Karpas-422 (cell line): ENCODE measurements around the gene SLC12A7. TPM values are rescaled to one million over a fixed set of nuclear protein-coding genes. Genes with fewer than 3 reads are reported as not detected.

Source experiments
- DNase-seq: peaks from one replicate; pipeline ENCODE4 v3.0.0-alpha.2; 2015
- H2AFZ ChIP-seq: fragments of 200-600 bp; sonication (generic); 2 replicates; pipeline ENCODE4 v1.6.1; 2014; ENCODE audit warnings: antibody characterized with exemption, low read length, mixed read lengths
- H3K27ac ChIP-seq: fragments of 200-600 bp; sonication (generic); 2 replicates; pipeline ENCODE4 v1.5.1; 2014; ENCODE audit warnings: mild to moderate bottlenecking, low read length, moderate library complexity
- H3K27me3 ChIP-seq: fragments of 200-600 bp; sonication (generic); 2 replicates; pipeline ENCODE4 v1.6.1; 2014; ENCODE audit warnings: low read length, mixed read lengths
- H3K36me3 ChIP-seq: fragments of 200-600 bp; sonication (generic); 2 replicates; pipeline ENCODE4 v1.6.1; 2014; ENCODE audit warnings: low read length, mixed read lengths; ENCODE audit not compliant: insufficient read depth
- H3K4me1 ChIP-seq: fragments of 200-600 bp; sonication (generic); 2 replicates; pipeline ENCODE4 v1.6.1; 2014; ENCODE audit warnings: mild to moderate bottlenecking, low read length, mixed read lengths
- H3K4me2 ChIP-seq: fragments of 200-600 bp; sonication (generic); 2 replicates; pipeline ENCODE4 v1.6.1; 2014; ENCODE audit warnings: low read length, low read depth, mild to moderate bottlenecking; ENCODE audit not compliant: poor library complexity, severe bottlenecking
- H3K4me3 ChIP-seq: fragments of 200-600 bp; sonication (generic); 2 replicates; pipeline ENCODE4 v1.5.1; 2014; ENCODE audit warnings: mild to moderate bottlenecking, antibody characterized with exemption, low read length, mixed read lengths
- H3K79me2 ChIP-seq: fragments of 200-600 bp; sonication (generic); 2 replicates; pipeline ENCODE4 v1.6.1; 2014; ENCODE audit warnings: mild to moderate bottlenecking, low read length, mixed read lengths
- H3K9ac ChIP-seq: fragments of 200-600 bp; sonication (generic); 2 replicates; pipeline ENCODE4 v1.6.0; 2014; ENCODE audit warnings: low read length
- H3K9me2 ChIP-seq: fragments of 200-600 bp; sonication (generic), shearing (Covaris generic); replicated peaks from 2 replicates; pipeline ENCODE4 v1.6.0; 2014; ENCODE audit warnings: mild to moderate bottlenecking, low read length, moderate library complexity; ENCODE audit not compliant: insufficient read depth
- H3K9me3 ChIP-seq: fragments of 300-700, 200-600 bp; sonication (generic); 2 replicates; pipeline ENCODE4 v1.6.1; 2014; ENCODE audit warnings: low read length, mixed read lengths
- H4K20me1 ChIP-seq: fragments of 200-600 bp; sonication (generic); 2 replicates; pipeline ENCODE4 v1.6.1; 2014; ENCODE audit warnings: mild to moderate bottlenecking, antibody characterized with exemption, low read length, low read depth; ENCODE audit not compliant: insufficient read depth
- total RNA-seq: library from RNA; depleted of rRNA; stranded (reverse); fragments of >200 nt; shearing (Covaris generic); gene quantifications from 2 replicates; pipeline ENCODE4 v1.2.3, GENCODE V29; 2014; ENCODE audit warnings: low replicate concordance

Gene SLC12A7
- total RNA-seq, 1 experiment from 2014 or later, result not detected

DNA sequence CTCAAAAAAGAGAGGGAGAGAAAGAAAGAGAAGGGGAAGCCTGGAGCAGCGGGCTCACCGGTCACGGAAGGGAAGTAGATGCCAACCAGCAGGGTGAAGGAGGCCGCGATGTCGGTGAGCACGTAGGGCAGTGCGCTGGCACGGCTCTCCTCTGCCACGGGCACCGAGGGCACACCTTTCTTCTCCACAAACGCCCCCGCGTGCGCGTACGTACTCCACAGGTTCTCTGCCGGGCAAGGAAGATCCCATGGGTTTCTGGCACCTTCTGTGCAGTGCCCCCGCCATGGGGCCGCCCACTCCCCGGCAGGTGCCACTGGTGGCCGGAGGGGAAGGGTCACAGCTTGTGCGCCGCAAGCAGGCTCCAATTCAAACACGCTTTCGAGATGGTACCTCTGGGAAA, 30.3 kb downstream of the SLC12A7 start:
- DNase-seq, result no peak
- Histone ChIP-seq H3K4me3 (no peak overlapping the region), H3K4me1 (no peaks in the 10 kb centered on the region), H4K20me1 (no peaks in the 10 kb centered on the region), H3K4me2 (no peak overlapping the region), H2AFZ (no peak overlapping the region), H3K27ac (no peak overlapping the region), H3K27me3 (no peaks in the 10 kb centered on the region), H3K9me3 (no peaks in the 10 kb centered on the region), H3K9me2 (no peaks in the 10 kb centered on the region), H3K79me2 (no peaks in the 10 kb centered on the region), H3K9ac (no peak overlapping the region), H3K36me3 (no peaks in the 10 kb centered on the region)

- H3K9me3 ChIP-seq, result no peaks in the 10 kb centered on the region
- H3K9ac ChIP-seq, result no peak overlapping the region
- H3K4me2 ChIP-seq, result no peak overlapping the region
- H3K27ac ChIP-seq, result no peak overlapping the region
- no peak for DNase-seq
- H3K4me3 ChIP-seq, result no peak overlapping the region
- no peaks in the 10 kb centered on the region for H3K36me3 ChIP-seq
- no peaks in the 10 kb centered on the region for H3K9me2 ChIP-seq
- H3K4me1 ChIP-seq, result no peaks in the 10 kb centered on the region
- no peaks in the 10 kb centered on the region for H3K27me3 ChIP-seq
- H3K79me2 ChIP-seq, result no peaks in the 10 kb centered on the region
- H4K20me1 ChIP-seq, result no peaks in the 10 kb centered on the region
- no peak overlapping the region for H2AFZ ChIP-seq
These were observed 31.4 kb downstream of the SLC12A7 start for GRCh38 chr5:1080432-1080831.

- Histone ChIP-seq H3K4me1 (no peaks in the 10 kb centered on the region), H3K79me2 (no peaks in the 10 kb centered on the region), H3K27me3 (no peaks in the 10 kb centered on the region), H3K27ac (no peak overlapping the region), H3K4me3 (no peak overlapping the region), H2AFZ (no peak overlapping the region), H3K36me3 (no peaks in the 10 kb centered on the region), H4K20me1 (no peaks in the 10 kb centered on the region), H3K9me3 (no peaks in the 10 kb centered on the region), H3K9ac (no peak overlapping the region), H3K9me2 (no peaks in the 10 kb centered on the region), H3K4me2 (no peak overlapping the region)
- no peak for DNase-seq
These were observed 31.9 kb downstream of the SLC12A7 start for GRCh38 chr5:1079961-1080360.

DNA sequence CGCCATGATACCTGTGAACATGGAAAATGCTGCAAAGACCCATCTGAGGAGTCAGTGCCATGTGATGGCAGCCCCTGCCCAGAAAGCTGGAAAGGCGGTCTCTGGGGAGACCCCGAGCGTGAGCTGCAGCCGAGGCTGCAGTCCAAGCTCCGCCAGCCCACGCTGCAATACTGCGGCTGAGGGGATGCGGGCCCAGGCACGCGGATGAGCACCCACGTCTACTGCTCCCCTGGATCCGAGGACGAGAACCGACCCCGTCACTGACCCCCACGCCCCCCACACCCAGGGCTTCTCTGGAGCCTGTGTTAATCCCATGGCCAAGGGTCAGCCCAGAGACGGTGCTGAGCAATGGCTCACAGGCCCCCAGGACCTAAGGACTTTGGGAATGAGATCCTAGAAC, 32.4 kb downstream of the SLC12A7 start:
- Histone ChIP-seq H3K4me1 (no peaks in the 10 kb centered on the region), H4K20me1 (no peaks in the 10 kb centered on the region), H3K4me2 (no peak overlapping the region), H3K9me3 (no peaks in the 10 kb centered on the region), H3K79me2 (no peaks in the 10 kb centered on the region), H3K9ac (no peak overlapping the region), H2AFZ (no peak overlapping the region), H3K36me3 (no peaks in the 10 kb centered on the region), H3K4me3 (no peak overlapping the region), H3K9me2 (no peaks in the 10 kb centered on the region), H3K27ac (no peak overlapping the region), H3K27me3 (no peaks in the 10 kb centered on the region)
- no peak for DNase-seq

DNA sequence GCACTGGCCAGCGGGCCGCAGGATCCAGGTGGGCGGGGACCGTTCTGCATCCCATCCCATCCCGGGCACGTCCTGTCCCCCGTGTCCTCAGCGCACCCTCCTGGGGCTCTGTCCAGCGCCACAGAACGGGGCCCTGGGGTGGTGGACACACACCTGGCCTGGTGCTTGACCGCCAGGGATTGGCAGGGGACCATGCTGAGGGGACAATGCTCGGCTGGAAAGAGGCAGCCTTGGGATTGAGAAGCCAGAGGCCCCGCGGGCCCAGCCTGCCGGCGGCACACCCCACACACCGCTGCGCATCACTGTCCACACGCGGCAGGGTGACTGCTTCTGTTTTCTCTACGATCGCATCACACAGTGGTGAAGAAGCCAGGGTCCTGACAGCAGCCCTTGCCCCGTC, 33.0 kb downstream of the SLC12A7 start:
- no peaks in the 10 kb centered on the region for H3K79me2 ChIP-seq
- H3K4me1 ChIP-seq, result no peaks in the 10 kb centered on the region
- no peak overlapping the region for H3K4me2 ChIP-seq
- DNase-seq, result no peak
- H3K9ac ChIP-seq, result no peak overlapping the region
- no peak overlapping the region for H3K27ac ChIP-seq
- H4K20me1 ChIP-seq, result no peaks in the 10 kb centered on the region
- H3K36me3 ChIP-seq, result no peaks in the 10 kb centered on the region
- H3K9me2 ChIP-seq, result no peaks in the 10 kb centered on the region
- no peaks in the 10 kb centered on the region for H3K27me3 ChIP-seq
- no peaks in the 10 kb centered on the region for H3K9me3 ChIP-seq
- H3K4me3 ChIP-seq, result no peak overlapping the region
- H2AFZ ChIP-seq, result no peak overlapping the region

DNA sequence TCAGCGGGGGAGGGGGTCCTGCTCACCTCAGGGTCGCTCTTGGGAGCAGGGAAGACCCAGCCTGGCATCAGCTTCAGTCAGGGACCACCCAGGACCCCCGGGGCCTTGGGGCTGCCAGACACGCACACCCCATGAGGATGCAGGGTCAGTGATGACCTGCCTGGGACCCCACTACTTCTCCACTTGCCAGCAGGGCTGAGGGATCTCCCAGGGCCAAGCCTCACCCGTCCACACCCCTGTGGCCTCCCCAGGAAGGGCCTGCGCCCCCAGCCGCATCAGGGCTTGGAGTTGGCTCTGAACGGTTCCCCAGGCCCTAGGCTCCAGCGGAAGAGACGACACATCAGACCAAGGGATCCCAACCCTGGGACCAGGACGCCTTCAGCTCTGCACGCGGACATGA, 33.7 kb downstream of the SLC12A7 start:
- no peak overlapping the region for H3K4me2 ChIP-seq
- H3K36me3 ChIP-seq, result no peaks in the 10 kb centered on the region
- H3K4me1 ChIP-seq, result no peaks in the 10 kb centered on the region
- DNase-seq, result no peak
- H3K9me3 ChIP-seq, result no peaks in the 10 kb centered on the region
- H3K79me2 ChIP-seq, result no peaks in the 10 kb centered on the region
- no peaks in the 10 kb centered on the region for H3K27me3 ChIP-seq
- no peak overlapping the region for H3K4me3 ChIP-seq
- H3K27ac ChIP-seq, result no peak overlapping the region
- H3K9me2 ChIP-seq, result no peaks in the 10 kb centered on the region
- H3K9ac ChIP-seq, result no peak overlapping the region
- no peak overlapping the region for H2AFZ ChIP-seq
- no peaks in the 10 kb centered on the region for H4K20me1 ChIP-seq

- Histone ChIP-seq H3K9me3 (no peaks in the 10 kb centered on the region), H3K4me1 (no peaks in the 10 kb centered on the region), H3K27ac (no peak overlapping the region), H3K4me3 (no peak overlapping the region), H2AFZ (no peak overlapping the region), H3K79me2 (no peaks in the 10 kb centered on the region), H3K27me3 (no peaks in the 10 kb centered on the region), H3K4me2 (no peak overlapping the region), H3K9me2 (no peaks in the 10 kb centered on the region), H3K9ac (no peak overlapping the region), H3K36me3 (no peaks in the 10 kb centered on the region), H4K20me1 (no peaks in the 10 kb centered on the region)
- DNase-seq, result no peak
These were observed 34.3 kb downstream of the SLC12A7 start for GRCh38 chr5:1077491-1078020.

- Histone ChIP-seq H3K36me3 (no peaks in the 10 kb centered on the region), H3K9me3 (no peaks in the 10 kb centered on the region), H3K27me3 (no peaks in the 10 kb centered on the region), H3K4me2 (no peak overlapping the region), H3K9ac (no peak overlapping the region), H3K9me2 (no peaks in the 10 kb centered on the region), H3K4me1 (no peaks in the 10 kb centered on the region), H3K27ac (no peak overlapping the region), H2AFZ (no peak overlapping the region), H4K20me1 (no peaks in the 10 kb centered on the region), H3K4me3 (no peak overlapping the region), H3K79me2 (no peaks in the 10 kb centered on the region)
- DNase-seq, result no peak
These were observed 34.8 kb downstream of the SLC12A7 start for GRCh38 chr5:1077026-1077425.

DNA sequence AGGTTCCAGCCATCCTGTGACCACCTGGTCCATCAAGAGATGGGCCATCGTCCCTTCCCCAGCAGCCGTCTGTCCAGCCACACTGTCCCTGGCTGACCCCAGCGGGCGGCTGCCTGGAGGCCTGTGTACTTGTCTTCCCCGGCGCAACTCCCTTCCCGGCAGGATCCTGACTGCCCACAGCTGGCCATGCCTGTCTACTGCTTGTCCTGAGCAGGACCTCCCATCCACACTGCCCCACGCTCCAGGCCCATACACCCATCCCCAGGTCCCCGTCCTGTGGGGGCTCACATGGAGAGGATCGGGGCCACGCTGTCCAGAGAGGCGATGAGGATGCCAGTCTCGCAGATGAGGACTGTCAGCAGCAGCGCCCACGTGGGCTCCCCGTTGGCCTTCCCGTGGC, 35.5 kb downstream of the SLC12A7 start:
- no peaks in the 10 kb centered on the region for H3K9me3 ChIP-seq
- no peaks in the 10 kb centered on the region for H4K20me1 ChIP-seq
- H3K27ac ChIP-seq, result no peak overlapping the region
- no peaks in the 10 kb centered on the region for H3K79me2 ChIP-seq
- H3K9me2 ChIP-seq, result no peaks in the 10 kb centered on the region
- H3K4me1 ChIP-seq, result no peaks in the 10 kb centered on the region
- no peaks in the 10 kb centered on the region for H3K36me3 ChIP-seq
- H2AFZ ChIP-seq, result no peak overlapping the region
- H3K4me2 ChIP-seq, result no peak overlapping the region
- no peak overlapping the region for H3K4me3 ChIP-seq
- DNase-seq, result no peak
- no peak overlapping the region for H3K9ac ChIP-seq
- no peaks in the 10 kb centered on the region for H3K27me3 ChIP-seq
